ENCODE measurements around the gene CHAT. TPM values are rescaled to one million over a fixed set of nuclear protein-coding genes. Genes with fewer than 3 reads are reported as not detected.
A peak's percentile ranks its signal among the peaks of the same experiment; 100 is the strongest.

The CHAT gene
- total and polyA plus RNA-seq, 8 donors = 0.28 TPM; not detected in 7

DNA sequence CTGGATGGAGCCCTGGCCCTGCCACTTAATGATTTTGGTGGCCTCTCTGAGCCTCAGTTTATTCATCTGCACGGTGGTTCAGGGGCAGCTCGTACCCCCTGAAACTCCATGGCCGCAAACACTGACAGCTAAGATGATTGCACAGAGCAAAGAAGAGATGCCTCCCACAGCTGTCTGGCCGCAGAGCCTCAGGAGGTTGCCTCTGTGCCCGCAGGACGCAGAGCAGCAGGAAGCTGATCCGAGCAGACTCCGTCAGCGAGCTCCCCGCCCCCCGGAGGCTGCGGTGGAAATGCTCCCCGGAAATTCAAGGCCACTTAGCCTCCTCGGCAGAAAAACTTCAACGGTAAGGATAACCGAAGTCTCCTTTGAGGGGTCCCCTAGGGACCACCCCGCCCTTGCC lies 35.5 kb downstream of the CHAT start:
- Histone ChIP-seq H3K4me1 (no peaks in the 10 kb centered on the region), H3K27ac (no peak overlapping the region), H3K27me3 (no peaks in the 10 kb centered on the region), H3K9me3 (no peaks in the 10 kb centered on the region), H3K4me3 (no peak overlapping the region), H3K36me3 (no peaks in the 10 kb centered on the region)
- 14 to 21% methylated on average over 17 of the region's 17 CpGs for WGBS, 2 donors
- ATAC-seq = no peak
- DNase-seq = peak in 1 of 6 donors; percentile 1
- TF ChIP-seq, protein P1, sequence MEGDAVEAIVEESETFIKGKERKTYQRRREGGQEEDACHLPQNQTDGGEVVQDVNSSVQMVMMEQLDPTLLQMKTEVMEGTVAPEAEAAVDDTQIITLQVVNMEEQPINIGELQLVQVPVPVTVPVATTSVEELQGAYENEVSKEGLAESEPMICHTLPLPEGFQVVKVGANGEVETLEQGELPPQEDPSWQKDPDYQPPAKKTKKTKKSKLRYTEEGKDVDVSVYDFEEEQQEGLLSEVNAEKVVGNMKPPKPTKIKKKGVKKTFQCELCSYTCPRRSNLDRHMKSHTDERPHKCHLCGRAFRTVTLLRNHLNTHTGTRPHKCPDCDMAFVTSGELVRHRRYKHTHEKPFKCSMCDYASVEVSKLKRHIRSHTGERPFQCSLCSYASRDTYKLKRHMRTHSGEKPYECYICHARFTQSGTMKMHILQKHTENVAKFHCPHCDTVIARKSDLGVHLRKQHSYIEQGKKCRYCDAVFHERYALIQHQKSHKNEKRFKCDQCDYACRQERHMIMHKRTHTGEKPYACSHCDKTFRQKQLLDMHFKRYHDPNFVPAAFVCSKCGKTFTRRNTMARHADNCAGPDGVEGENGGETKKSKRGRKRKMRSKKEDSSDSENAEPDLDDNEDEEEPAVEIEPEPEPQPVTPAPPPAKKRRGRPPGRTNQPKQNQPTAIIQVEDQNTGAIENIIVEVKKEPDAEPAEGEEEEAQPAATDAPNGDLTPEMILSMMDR (IDR thresholded peaks at IDR 0.05) = no peak
- intact Hi-C loops (cut with DNase I) = no loop called here
- FAIRE-seq = no peak

DNA sequence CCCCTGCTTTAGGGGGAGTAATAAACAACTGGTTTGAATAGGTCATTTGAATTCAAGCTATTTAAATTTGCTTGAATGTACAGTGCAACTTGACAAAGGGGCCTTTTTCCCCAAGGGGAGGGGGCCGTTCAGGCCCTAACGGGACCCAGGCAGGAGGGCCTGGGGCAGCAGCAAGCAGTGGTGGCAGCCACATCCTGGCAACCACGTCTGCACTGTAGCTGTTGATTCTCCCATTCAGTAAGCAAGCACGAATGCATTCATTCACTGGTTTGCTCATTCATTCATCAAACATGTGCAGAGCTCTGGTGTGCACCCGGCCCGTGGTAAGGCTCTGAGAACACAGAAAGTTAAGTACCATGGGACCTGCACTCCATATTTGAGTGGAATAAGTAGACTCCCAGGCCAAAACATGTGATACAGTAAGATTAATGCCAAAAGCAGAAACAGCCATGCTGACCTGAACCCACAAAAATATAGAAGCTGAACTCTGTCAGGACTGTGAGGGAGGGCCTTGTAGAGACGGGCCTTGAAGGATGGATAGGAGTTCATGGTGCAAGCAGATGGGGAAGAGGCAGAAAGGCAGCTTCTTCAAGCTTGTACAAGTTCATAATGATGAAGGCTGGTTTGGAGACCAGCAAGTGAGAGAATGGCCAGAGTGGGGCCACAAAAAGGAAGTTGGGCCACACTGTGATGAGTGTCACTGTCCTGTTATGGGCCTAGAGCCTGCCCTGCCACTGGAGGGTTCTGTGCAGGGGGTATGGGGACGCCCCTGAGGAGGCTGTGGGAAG lies 36.3 kb downstream of the CHAT start:
- intact Hi-C loops (cut with DNase I) = no loop called here
- TF ChIP-seq, protein P1 (IDR thresholded peaks at IDR 0.05) = no peak
- H3K4me3 ChIP-seq = no peak overlapping the region
- H3K36me3 ChIP-seq = no peaks in the 10 kb centered on the region
- H3K27me3 ChIP-seq = no peaks in the 10 kb centered on the region
- DNase-seq (no peak), FAIRE-seq (no peak), ATAC-seq (no peak)
- no peaks in the 10 kb centered on the region for H3K9me3 ChIP-seq
- 34 to 37% methylated on average over 8 of the region's 8 CpGs for WGBS, 2 donors
- H3K27ac ChIP-seq = no peak overlapping the region
- no peaks in the 10 kb centered on the region for H3K4me1 ChIP-seq

DNA sequence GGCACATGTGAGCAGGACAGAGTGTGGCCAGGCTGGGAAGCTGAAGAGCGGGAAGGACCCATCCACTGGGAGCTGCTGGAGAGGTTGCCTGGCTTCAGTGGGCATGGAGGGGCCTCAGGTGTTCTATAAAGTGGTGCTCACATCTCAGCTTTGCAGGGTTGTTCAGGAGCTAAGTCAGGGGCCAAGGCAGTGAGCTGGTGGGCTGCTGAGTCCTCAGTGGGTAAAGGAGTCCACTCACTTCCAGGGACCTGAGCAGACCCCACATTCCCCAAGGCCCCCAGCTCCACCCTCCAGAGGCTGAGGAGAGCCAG lies 36.8 kb downstream of the CHAT start:
- intact Hi-C loops (cut with DNase I) = no loop called here
- Histone ChIP-seq H3K4me1 (no peaks in the 10 kb centered on the region), H3K27me3 (no peaks in the 10 kb centered on the region), H3K9me3 (no peaks in the 10 kb centered on the region), H3K4me3 (no peak overlapping the region), H3K36me3 (no peaks in the 10 kb centered on the region), H3K27ac (no peak overlapping the region)
- DNase-seq (peak in 1 of 6 donors; percentile 4), FAIRE-seq (no peak), ATAC-seq (no peak)
- 92 to 100% methylated on average over 1 of the region's 1 CpG for WGBS, 2 donors
- TF ChIP-seq, protein P1 (IDR thresholded peaks at IDR 0.05) = no peak

DNA sequence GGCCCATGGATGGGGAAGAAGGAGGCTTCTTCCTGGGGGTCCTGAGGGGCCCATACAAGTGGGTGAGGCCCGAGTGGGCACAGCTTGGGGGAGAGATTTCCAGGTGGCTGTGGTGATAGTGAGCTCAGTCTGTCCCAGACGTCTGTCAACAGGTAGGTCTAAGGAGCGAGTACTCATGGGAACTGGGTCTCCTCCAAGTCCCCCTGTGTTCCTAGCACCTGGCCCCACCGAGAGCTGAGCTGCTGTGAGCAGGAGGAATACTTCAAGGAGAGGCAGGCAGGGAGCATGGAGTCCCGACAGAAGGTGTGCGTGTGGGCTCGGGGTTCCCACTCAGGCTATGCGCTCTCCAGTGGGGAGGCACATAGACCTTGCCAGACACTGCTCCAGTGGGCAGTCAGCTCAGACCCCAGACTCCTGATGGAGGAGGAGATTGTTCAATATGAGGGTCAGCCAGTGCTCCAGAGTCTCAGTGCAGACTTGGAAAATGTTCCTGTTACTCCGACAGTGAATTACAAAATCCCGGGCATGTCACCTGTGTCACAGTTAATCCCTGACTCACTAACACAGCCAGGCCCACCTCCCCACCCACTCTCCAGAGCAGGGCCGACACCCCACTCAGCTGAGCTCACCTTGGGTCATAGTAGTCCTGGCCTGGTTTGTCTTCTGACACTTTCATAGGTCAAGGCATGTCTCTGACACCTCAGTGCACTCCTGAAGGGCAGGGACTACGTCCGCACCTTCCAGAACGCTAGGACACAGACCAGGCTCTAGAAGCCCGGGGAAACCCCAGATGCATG lies 37.4 kb downstream of the CHAT start:
- 66 to 72% methylated on average over 15 of the region's 15 CpGs for WGBS, 2 donors
- intact Hi-C loops (cut with DNase I) = no loop called here
- Histone ChIP-seq H3K9me3 (no peaks in the 10 kb centered on the region), H3K4me3 (no peak overlapping the region), H3K27ac (no peak overlapping the region), H3K4me1 (no peaks in the 10 kb centered on the region), H3K36me3 (no peaks in the 10 kb centered on the region), H3K27me3 (no peaks in the 10 kb centered on the region)
- TF ChIP-seq, protein P1 (IDR thresholded peaks at IDR 0.05) = no peak
- FAIRE-seq = no peak
- ATAC-seq = no peak
- DNase-seq = peak in 1 of 6 donors; percentile 2

DNA sequence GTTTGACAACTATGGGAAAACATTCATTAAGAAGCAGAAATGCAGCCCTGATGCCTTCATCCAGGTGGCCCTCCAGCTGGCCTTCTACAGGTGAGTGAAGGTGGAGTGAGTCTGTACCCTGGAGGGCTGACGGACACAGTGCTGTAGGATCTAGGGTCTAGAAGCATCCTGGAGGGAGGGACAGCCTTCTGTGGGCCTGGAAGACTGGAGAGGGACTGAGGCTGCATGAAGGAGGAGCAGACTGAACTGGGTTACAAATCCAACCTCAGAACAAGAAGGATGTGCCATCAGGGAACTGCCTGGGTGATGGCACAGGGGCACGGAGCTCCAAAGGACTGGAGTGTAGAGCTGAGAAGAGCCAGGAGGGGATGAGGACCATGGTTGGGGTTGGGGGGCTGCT lies 38.1 kb downstream of the CHAT start:
- no peak overlapping the region for H3K4me3 ChIP-seq
- no peaks in the 10 kb centered on the region for H3K36me3 ChIP-seq
- ATAC-seq (no peak), DNase-seq (peak in 1 of 6 donors; percentile 0), FAIRE-seq (no peak)
- intact Hi-C loops (cut with DNase I) = no loop called here
- H3K9me3 ChIP-seq = no peaks in the 10 kb centered on the region
- H3K27me3 ChIP-seq = no peaks in the 10 kb centered on the region
- TF ChIP-seq, protein P1 (IDR thresholded peaks at IDR 0.05) = no peak
- H3K4me1 ChIP-seq = no peaks in the 10 kb centered on the region
- 54 to 55% methylated on average over 2 of the region's 2 CpGs for WGBS, 2 donors
- no peak overlapping the region for H3K27ac ChIP-seq

All from pancreas (tissue), 10 donors.